NT2/D1 (cell line): ENCODE data around the gene SLC5A1.

Experiments used
- SUZ12 ChIP-seq: IDR thresholded peaks from 2 replicates; pipeline ENCODE4 v1.6.1; 2011; ENCODE audit not compliant: insufficient read length, insufficient read depth; ENCODE audit errors: extremely low read depth
- YY1 ChIP-seq: IDR thresholded peaks from 2 replicates; pipeline ENCODE4 v1.6.1; 2011; ENCODE audit not compliant: insufficient read length, insufficient read depth

DNA sequence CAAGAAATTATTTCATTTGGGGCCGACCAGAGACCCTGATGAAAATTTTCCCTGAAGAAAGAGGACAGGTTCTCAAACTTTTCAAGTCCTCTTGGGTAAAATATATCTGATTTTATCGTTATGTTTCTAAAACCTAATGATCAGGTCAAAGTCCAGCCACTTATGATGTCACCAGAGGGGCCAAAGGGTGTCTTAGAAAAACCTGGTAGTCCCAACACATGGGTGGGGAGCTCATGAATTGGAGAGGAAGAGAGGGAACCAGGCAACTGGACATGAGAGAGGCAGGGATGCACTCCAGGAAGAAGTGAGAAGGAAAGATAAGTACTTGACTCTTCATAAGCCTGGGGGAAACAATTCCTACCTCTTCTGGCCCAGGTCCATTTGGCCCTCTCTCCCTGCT lies 9.2 kb downstream of the SLC5A1 start:
- TF ChIP-seq YY1 (no peak), SUZ12 (no peak)
